Uterus (tissue), 4 donors: ENCODE results near the gene GPR152. TPM values are rescaled to one million over a fixed set of nuclear protein-coding genes. Genes with fewer than 3 reads are reported as not detected.

Experiments used
- DNase-seq, 2 donors: peaks; one replicate each; pipeline ENCODE4 v3.0.0-alpha.2; 2019 to 2020
- H3K27ac ChIP-seq, 2 donors: fragments of 200-600 bp; sonication (generic); 1 replicate in 1 of 2; 2 replicates in 1 of 2; pipeline ENCODE4 v1.5.1; 2016 to 2018
- H3K27me3 ChIP-seq, 2 donors: fragments of 200-600 bp; sonication (generic); one replicate each; pipeline ENCODE4 v1.5.1; 2018 to 2019; ENCODE audit warnings: control low read depth in 1 of 2
- H3K36me3 ChIP-seq, 2 donors: fragments of 200-600 bp; sonication (generic); one replicate each; pipeline ENCODE4 v1.5.1; 2019; ENCODE audit warnings: control low read depth in 1 of 2
- H3K4me1 ChIP-seq, 2 donors: fragments of 200-600 bp; sonication (generic); one replicate each; pipeline ENCODE4 v1.5.1; 2018 to 2019; ENCODE audit warnings: control low read depth in 1 of 2
- H3K4me3 ChIP-seq, 2 donors: fragments of 200-600 bp; sonication (generic); 1 replicate in 1 of 2; 2 replicates in 1 of 2; pipeline ENCODE4 v1.5.1; 2018 to 2019; ENCODE audit warnings: mild to moderate bottlenecking in 1 of 2
- H3K9me3 ChIP-seq, 2 donors: fragments of 200-600 bp; sonication (generic); one replicate each; pipeline ENCODE4 v1.5.1; 2019; ENCODE audit warnings: control low read depth in 1 of 2
- CTCF ChIP-seq, 4 experiments: fragments of 200-600 bp in 2 of 4; fragments of 450-650 bp in 2 of 4; sonication (generic) in 2 of 4; IDR thresholded peaks; one replicate each; pipeline ENCODE4 v1.5.1; 2016 to 2019; ENCODE audit warnings: antibody characterized with exemption in 4 of 4, mild to moderate bottlenecking in 2 of 4, moderate library complexity in 1 of 4
- POLR2A ChIP-seq, 2 donors: fragments of 450-650 bp; IDR thresholded peaks; one replicate each; pipeline ENCODE4 v1.6.1; 2016; ENCODE audit warnings: antibody characterized with exemption in 2 of 2, mild to moderate bottlenecking in 1 of 2, moderate library complexity in 1 of 2
- intact Hi-C: fragments of 100-400 bp; cut with DNase I; formaldehyde crosslinking; loops from one replicate; pipeline ENCODE4 v1.15.1; 2023; ENCODE audit warnings: low total_unique reads
- total RNA-seq, 4 donors: library from RNA; depleted of rRNA in 3 of 4; stranded (reverse); fragments of >200 nt in 3 of 4; gene quantifications; one replicate each; pipeline versions ENCODE4 v1.1.0 to v1.2.4, GENCODE V29; 2014 to 2023
- donor health status: DM: yes; HTN: yes; CAD: no.

The GPR152 gene
- total RNA-seq, 4 donors from 2014 or later = not detected

GRCh38 chr11:67418476-67419281, 33.9 kb downstream of the GPR152 start:
- no peak overlapping the region for H3K4me3 ChIP-seq
- H3K27ac ChIP-seq = no peak overlapping the region
- intact Hi-C loops = no loop called here
- H3K4me1 ChIP-seq = peaks cover 0 to 14% of the 10 kb centered on the region in 2 donors
- DNase-seq = no peak
- no peaks in the 10 kb centered on the region for H3K9me3 ChIP-seq
- no peaks in the 10 kb centered on the region for H3K27me3 ChIP-seq
- TF ChIP-seq POLR2A (IDR thresholded peaks at IDR 0.05) = no peak
- TF ChIP-seq CTCF (IDR thresholded peaks at IDR 0.05) = no peak
- no peaks in the 10 kb centered on the region for H3K36me3 ChIP-seq

- peaks cover 0 to 14% of the 10 kb centered on the region in 2 donors for H3K4me1 ChIP-seq
- no peaks in the 10 kb centered on the region for H3K27me3 ChIP-seq
- H3K9me3 ChIP-seq = no peaks in the 10 kb centered on the region
- H3K4me3 ChIP-seq = no peak overlapping the region
- no peaks in the 10 kb centered on the region for H3K36me3 ChIP-seq
- H3K27ac ChIP-seq = no peak overlapping the region
- intact Hi-C loops = no loop called here
- TF ChIP-seq CTCF (IDR thresholded peaks at IDR 0.05) (no peak), POLR2A (IDR thresholded peaks at IDR 0.05) (no peak)
- DNase-seq = no peak
Measured at GRCh38 chr11:67417425-67417824, 35.1 kb downstream of the GPR152 start.

GRCh38 chr11:67416416-67417335, 35.9 kb downstream of the GPR152 start:
- H3K27me3 ChIP-seq = no peaks in the 10 kb centered on the region
- no peak overlapping the region for H3K27ac ChIP-seq
- DNase-seq = no peak
- TF ChIP-seq POLR2A (IDR thresholded peaks at IDR 0.05) (no peak), CTCF (IDR thresholded peaks at IDR 0.05) (no peak)
- H3K4me1 ChIP-seq = peaks cover 0 to 14% of the 10 kb centered on the region in 2 donors
- intact Hi-C loops = no loop called here
- no peaks in the 10 kb centered on the region for H3K36me3 ChIP-seq
- H3K9me3 ChIP-seq = no peaks in the 10 kb centered on the region
- H3K4me3 ChIP-seq = no peak overlapping the region

- peak within 1 kb of the TSS in 1 of 2 donors; percentile 36 for H3K27ac ChIP-seq
- no peaks in the 10 kb centered on the region for H3K36me3 ChIP-seq
- intact Hi-C loops = no loop called here
- no peaks in the 10 kb centered on the region for H3K27me3 ChIP-seq
- H3K9me3 ChIP-seq = no peaks in the 10 kb centered on the region
- H3K4me3 ChIP-seq = peak within 1 kb of the TSS in 1 of 2 donors; percentile 12
- TF ChIP-seq CTCF (IDR thresholded peaks at IDR 0.05) (no peak), POLR2A (IDR thresholded peaks at IDR 0.05) (no peak)
- no peak for DNase-seq
- peaks cover 0 to 14% of the 10 kb centered on the region in 2 donors for H3K4me1 ChIP-seq
Measured at GRCh38 chr11:67415501-67416304, 36.8 kb downstream of the GPR152 start, which contains the start of gene CARNS1. TSS of gene CARNS1 (plus strand) at chr11:67415678. CDS start at chr11:67416200, 522 bp downstream.
